GM23248 (cell line): Measurements from ENCODE around the gene RAB27A.

Experiments
- EZH2 ChIP-seq: fragments of 200-600 bp; sonication (generic); IDR thresholded peaks from 2 replicates; pipeline ENCODE4 v1.6.1; 2018; ENCODE audit warnings: antibody characterized with exemption, mild to moderate bottlenecking; ENCODE audit not compliant: insufficient read depth, poor library complexity, severe bottlenecking
- EZH2phosphoT487 ChIP-seq: fragments of 200-600 bp; sonication (generic); IDR thresholded peaks from 2 replicates; pipeline ENCODE4 v1.6.1; 2018; ENCODE audit warnings: antibody characterized with exemption, moderate library complexity, mild to moderate bottlenecking, low read depth; ENCODE audit not compliant: insufficient read depth

- TF ChIP-seq EZH2phosphoT487 (no peak), EZH2 (no peak)
These were observed 119.3 kb downstream of the RAB27A start for GRCh38 chr15:55170361-55170760.
